GM23338 (cell line): ENCODE measurements around the gene MUC22. TPM values are rescaled to one million over a fixed set of nuclear protein-coding genes. Genes with fewer than 3 reads are reported as not detected.

Source experiments
- ATAC-seq: fragments of 200-7000 bp; cut with Tn5 transposase; 3 replicates; pipeline ENCODE4 v1.9.1; 2020
- DNase-seq: peaks from one replicate; pipeline ENCODE4 v3.0.0-alpha.2; 2015; ENCODE audit warnings: low spot score
- H2AFZ ChIP-seq: fragments of 200-600 bp; sonication (generic); 2 replicates; pipeline ENCODE4 v1.8.0; 2016; ENCODE audit warnings: antibody characterized with exemption, mild to moderate bottlenecking, moderate library complexity
- H3F3A ChIP-seq: fragments of 200-600 bp; sonication (generic); replicated peaks from 2 replicates; pipeline ENCODE4 v1.8.0; 2017; ENCODE audit warnings: antibody characterized with exemption, mixed run types, low read depth
- H3K27ac ChIP-seq: fragments of 200-600 bp; sonication (generic); 2 replicates; pipeline ENCODE4 v1.6.1; 2016; ENCODE audit warnings: low read depth
- H3K27me3 ChIP-seq: fragments of 200-600 bp; sonication (generic); 2 replicates; pipeline ENCODE4 v1.8.0; 2016; ENCODE audit warnings: mild to moderate bottlenecking, mixed run types, moderate library complexity; ENCODE audit not compliant: insufficient read depth
- H3K36me3 ChIP-seq: fragments of 200-600 bp; sonication (generic); 2 replicates; pipeline ENCODE4 v1.8.0; 2016; ENCODE audit warnings: mild to moderate bottlenecking; ENCODE audit not compliant: insufficient read depth
- H3K4me1 ChIP-seq: fragments of 200-600 bp; sonication (generic); 2 replicates; pipeline ENCODE4 v1.8.0; 2016; ENCODE audit warnings: mild to moderate bottlenecking, moderate library complexity; ENCODE audit not compliant: insufficient read depth
- H3K4me2 ChIP-seq: fragments of 200-600 bp; sonication (generic); 2 replicates; pipeline ENCODE4 v1.7.1; 2017; ENCODE audit warnings: mixed run types
- H3K4me3 ChIP-seq: fragments of 200-600 bp; sonication (generic); 2 replicates; pipeline ENCODE4 v1.6.1; 2016; ENCODE audit warnings: mixed run types
- H3K79me2 ChIP-seq: fragments of 200-600 bp; sonication (generic); replicated peaks from 2 replicates; pipeline ENCODE4 v1.8.0; 2017; ENCODE audit warnings: mild to moderate bottlenecking; ENCODE audit not compliant: insufficient read depth
- H3K9me2 ChIP-seq: fragments of 200-600 bp; sonication (generic); 2 replicates; pipeline ENCODE4 v1.8.0; 2017; ENCODE audit not compliant: insufficient read depth
- H4K20me1 ChIP-seq: fragments of 200-600 bp; sonication (generic); replicated peaks from 2 replicates; pipeline ENCODE4 v1.8.0; 2017; ENCODE audit warnings: mild to moderate bottlenecking; ENCODE audit not compliant: insufficient read depth
- H3K27ac Mint-ChIP-seq: 2 replicates; pipeline ENCODE4 v1.8.0; 2020; ENCODE audit warnings: inconsistent platforms, mild to moderate bottlenecking, moderate library complexity, mixed read lengths
- H3K27me3 Mint-ChIP-seq: 3 replicates; pipeline ENCODE4 v1.8.0; 2022; ENCODE audit warnings: low read depth, mild to moderate bottlenecking, moderate library complexity, mixed read lengths, inconsistent platforms; ENCODE audit not compliant: insufficient read depth, poor library complexity
- H3K36me3 Mint-ChIP-seq: 3 replicates; pipeline ENCODE4 v1.8.0; 2021; ENCODE audit warnings: low read depth, mild to moderate bottlenecking, inconsistent platforms, moderate library complexity, mixed read lengths
- H3K4me1 Mint-ChIP-seq: 3 replicates; pipeline ENCODE4 v1.8.0; 2020; ENCODE audit warnings: mild to moderate bottlenecking, inconsistent platforms, mixed read lengths
- H3K4me3 Mint-ChIP-seq: 3 replicates; pipeline ENCODE4 v1.8.0; 2021; ENCODE audit warnings: moderate library complexity, mild to moderate bottlenecking, inconsistent platforms, mixed read lengths
- H3K9me3 Mint-ChIP-seq: 3 replicates; pipeline ENCODE4 v1.8.0; 2020; ENCODE audit warnings: moderate library complexity, mild to moderate bottlenecking, inconsistent platforms, mixed read lengths
- CREB1 ChIP-seq: fragments of 250-450 bp; sonication (Bioruptor Pico); IDR thresholded peaks from 2 replicates; pipeline ENCODE4 v1.5.0; 2020; ENCODE audit warnings: low read depth, mild to moderate bottlenecking, moderate library complexity
- CTCF ChIP-seq, 2 experiments: fragments of 200-600 bp in 1 of 2; sonication (generic) in 1 of 2; conservative IDR thresholded peaks; 2 replicates each; pipeline versions ENCODE4 v1.5.1 to v1.6.1; 2016 to 2017; ENCODE audit warnings: antibody characterized with exemption in 2 of 2, low read depth in 2 of 2, mild to moderate bottlenecking in 2 of 2, moderate library complexity in 1 of 2
- ETS1 ChIP-seq: IDR thresholded peaks from 2 replicates; pipeline ENCODE4 v1.6.1; 2016; ENCODE audit warnings: antibody characterized with exemption
- EZH2 ChIP-seq: fragments of 200-600 bp; sonication (generic); IDR thresholded peaks from one replicate; pipeline ENCODE4 v1.8.0; 2017; ENCODE audit warnings: antibody characterized with exemption, mild to moderate bottlenecking, low read depth; ENCODE audit not compliant: unreplicated experiment
- JUNB ChIP-seq: IDR thresholded peaks from one replicate; pipeline ENCODE4 v1.6.1; 2016; ENCODE audit warnings: antibody characterized with exemption; ENCODE audit not compliant: unreplicated experiment
- NANOG ChIP-seq: IDR thresholded peaks from 2 replicates; pipeline ENCODE4 v1.6.1; 2016; ENCODE audit warnings: antibody characterized with exemption, borderline replicate concordance
- POLR2AphosphoS5 ChIP-seq: IDR thresholded peaks from 2 replicates; pipeline ENCODE4 v1.6.1; 2016; ENCODE audit warnings: antibody characterized with exemption, low read depth
- REST ChIP-seq: IDR thresholded peaks from one replicate; pipeline ENCODE4 v1.6.1; 2018; ENCODE audit warnings: antibody characterized with exemption; ENCODE audit not compliant: unreplicated experiment
- STAT1 ChIP-seq: IDR thresholded peaks from one replicate; pipeline ENCODE4 v1.6.1; 2016; ENCODE audit warnings: antibody characterized with exemption; ENCODE audit not compliant: unreplicated experiment
- ZNF462 ChIP-seq: fragments of 250-450 bp; sonication (Bioruptor Pico); IDR thresholded peaks from 2 replicates; pipeline ENCODE4 v1.5.0; 2020; ENCODE audit warnings: mild to moderate bottlenecking, moderate library complexity
- polyA plus RNA-seq: library from polyadenylated mRNA; unstranded; fragments of >200 nt; fragmentation: Nextera tagmentation; extraction: Ambion mirVana; gene quantifications from 2 replicates; pipeline ENCODE4 v1.2.1, GENCODE V29; 2016
- total RNA-seq: library from RNA; depleted of rRNA; stranded (reverse); fragments of >200 nt; shearing (Covaris generic); gene quantifications from 2 replicates; pipeline ENCODE4 v1.2.3, GENCODE V29; 2014

MUC22 gene
- total and polyA plus RNA-seq, 2 experiments from 2014 or later: not detected

GRCh38 chr6:30983439-30983838, 26.8 kb upstream of the MUC22 start, which contains the start of gene MUC21 (continued):
- TF ChIP-seq ETS1: no peak
- TF ChIP-seq CTCF (conservative IDR thresholded peaks at IDR 0.05; ENCODE audit: low read depth in 2 of 2): no peak
- TF ChIP-seq EZH2: no peak
- TF ChIP-seq CREB1 (CRISPR knock-in tag): no peak

- H3K27ac ChIP-seq: no peak overlapping the region
- Mint-ChIP-seq H3K4me3 (no peak overlapping the region), H3K4me1 (peaks cover 27% of the 10 kb centered on the region), H3K9me3 (no peaks in the 10 kb centered on the region; the same call in 1 of the 3 replicates), H3K36me3 (no peaks in the 10 kb centered on the region), H3K27me3 (peaks cover 4% of the 10 kb centered on the region), H3K27ac (no peak overlapping the region)
- no peaks in the 10 kb centered on the region for H3K36me3 ChIP-seq
- no peak overlapping the region for H3K4me2 ChIP-seq
- H3F3A ChIP-seq: no peaks in the 10 kb centered on the region
- H3K4me1 ChIP-seq: peaks cover 11% of the 10 kb centered on the region
- no peaks in the 10 kb centered on the region for H3K79me2 ChIP-seq
- ATAC-seq: no peak
- peaks cover 10% of the 10 kb centered on the region; the same call in 1 of the 2 replicates for H3K9me2 ChIP-seq
- H2AFZ ChIP-seq: no peak overlapping the region
- H3K4me3 ChIP-seq: no peak overlapping the region
- H4K20me1 ChIP-seq: no peaks in the 10 kb centered on the region
- no peak for DNase-seq
- TF ChIP-seq STAT1 (no peak), CTCF (conservative IDR thresholded peaks at IDR 0.05; ENCODE audit: low read depth in 2 of 2) (no peak), POLR2AphosphoS5 (no peak), EZH2 (no peak), ZNF462 (no peak), REST (no peak), NANOG (no peak), JUNB (no peak)
- H3K27me3 ChIP-seq: no peaks in the 10 kb centered on the region
Observed at GRCh38 chr6:30985490-30985889, 24.8 kb upstream of the MUC22 start.
